HG03342 (cell line): Measurements from ENCODE around the gene CD247.
A peak's percentile ranks its signal among the peaks of the same experiment; 100 is the strongest.

Experiments used
- ATAC-seq: cut with Tn5 transposase; IDR thresholded peaks from one replicate; pipeline ENCODE4 v1.9.1; 2021; ENCODE audit warnings: mild to moderate bottlenecking, moderate library complexity; ENCODE audit not compliant: unreplicated experiment

CD247 gene

GRCh38 chr1:167542109-167543032 is 24.0 kb upstream of the CD247 start:
- no peak for ATAC-seq

- no peak for ATAC-seq
Measured at GRCh38 chr1:167541610-167542009, 23.3 kb upstream of the CD247 start.

- no peak for ATAC-seq
Measured at GRCh38 chr1:167541003-167541402, 22.7 kb upstream of the CD247 start.

- ATAC-seq, result no peak
Measured at GRCh38 chr1:167538657-167539056, 20.3 kb upstream of the CD247 start.

GRCh38 chr1:167533851-167534300 is 15.5 kb upstream of the CD247 start:
- peak; percentile 70 for ATAC-seq

- no peak for ATAC-seq
Measured at GRCh38 chr1:167532964-167533824, 14.9 kb upstream of the CD247 start.

- no peak for ATAC-seq
Measured at GRCh38 chr1:167532375-167532774, 14.0 kb upstream of the CD247 start.

GRCh38 chr1:167529829-167530474 is 11.6 kb upstream of the CD247 start:
- ATAC-seq, result no peak

GRCh38 chr1:167528057-167528728 is 9.9 kb upstream of the CD247 start:
- no peak for ATAC-seq

GRCh38 chr1:167526667-167527383 is 8.5 kb upstream of the CD247 start:
- no peak for ATAC-seq

- ATAC-seq, result no peak
Measured at GRCh38 chr1:167524651-167525050, 6.3 kb upstream of the CD247 start.

- ATAC-seq, result no peak
Measured at GRCh38 chr1:167522246-167522645, 3.9 kb upstream of the CD247 start.

- ATAC-seq, result no peak
Measured at GRCh38 chr1:167520711-167521206, 2.4 kb upstream of the CD247 start.

- no peak for ATAC-seq
Measured at GRCh38 chr1:167517535-167518330, 596 bp downstream of the CD247 start.

GRCh38 chr1:167516404-167517388 is 1.6 kb downstream of the CD247 start:
- ATAC-seq, result no peak

- ATAC-seq, result no peak
Measured at GRCh38 chr1:167515893-167516321, 2.4 kb downstream of the CD247 start.

GRCh38 chr1:167515461-167515860 is 2.9 kb downstream of the CD247 start:
- no peak for ATAC-seq

GRCh38 chr1:167514288-167514687 is 4.0 kb downstream of the CD247 start:
- ATAC-seq, result no peak
